Measurements from ENCODE around the gene RAB2B. TPM values are rescaled to one million over a fixed set of nuclear protein-coding genes. Genes with fewer than 3 reads are reported as not detected.

RAB2B gene
- total and polyA plus RNA-seq, 4 donors, result 14.8 to 42.7 (median 20.4) TPM

- ATAC-seq (ENCODE audit: insufficient read depth, low FRiP score), result no peak
- Histone ChIP-seq H3K4me1 (ENCODE audit: control insufficient read depth in 5 of 5, insufficient read depth in 5 of 5, low read length in 5 of 5) (no peaks in the 10 kb centered on the region), H3K27ac (ENCODE audit: low read depth in 1 of 2, low read length in 1 of 2) (no peak overlapping the region), H3K9me3 (ENCODE audit: control insufficient read depth in 4 of 4, insufficient read depth in 3 of 4, low read length in 3 of 4) (no peaks in the 10 kb centered on the region), H3K4me3 (no peak overlapping the region), H3K27me3 (ENCODE audit: control insufficient read depth in 3 of 3, insufficient read depth in 3 of 3, low read length in 2 of 3) (no peaks in the 10 kb centered on the region), H3K9ac (ENCODE audit: insufficient read depth in 1 of 2, low read length in 2 of 2) (no peak overlapping the region), H3K36me3 (ENCODE audit: control insufficient read depth in 4 of 4, insufficient read depth in 4 of 4, low read length in 4 of 4) (peaks cover 6 to 30% (median 18%) of the 10 kb centered on the region in 4 donors)
- TF ChIP-seq CTCF (IDR thresholded peaks at IDR 0.05; ENCODE audit: control extremely low read depth, extremely low read depth), result no peak
- WGBS, 2 donors, result 72 to 90% methylated on average over 1 of the region's 1 CpG
- no peak for DNase-seq
Measured at GRCh38 chr14:21486640-21487087, 9.9 kb upstream of the RAB2B start.

GRCh38 chr14:21476523-21476924, 235 bp downstream of the RAB2B start:
- H3K9me3 ChIP-seq (ENCODE audit: control insufficient read depth in 4 of 4, insufficient read depth in 3 of 4, low read length in 3 of 4), result no peaks in the 10 kb centered on the region
- DNase-seq (no peak), ATAC-seq (ENCODE audit: insufficient read depth, low FRiP score) (peak; percentile 82)
- H3K36me3 ChIP-seq (ENCODE audit: control insufficient read depth in 4 of 4, insufficient read depth in 4 of 4, low read length in 4 of 4), result peaks cover 0 to 10% (median 4%) of the 10 kb centered on the region in 4 donors
- H3K9ac ChIP-seq (ENCODE audit: insufficient read depth in 1 of 2, low read length in 2 of 2), result peak overlapping the region; percentile 34 to 96
- no peak for TF ChIP-seq CTCF (IDR thresholded peaks at IDR 0.05; ENCODE audit: control extremely low read depth, extremely low read depth)
- peak overlapping the region; percentile 73 for H3K4me3 ChIP-seq
- peaks cover 0 to 13% (median 10%) of the 10 kb centered on the region in 5 donors for H3K4me1 ChIP-seq (ENCODE audit: control insufficient read depth in 5 of 5, insufficient read depth in 5 of 5, low read length in 5 of 5)
- 1 to 2% methylated on average over 25 to 27 of the region's 27 CpGs for WGBS, 2 donors
- peak overlapping the region; percentile 79 to 90 for H3K27ac ChIP-seq (ENCODE audit: low read depth in 1 of 2, low read length in 1 of 2)
- H3K27me3 ChIP-seq (ENCODE audit: control insufficient read depth in 3 of 3, insufficient read depth in 3 of 3, low read length in 2 of 3), result no peaks in the 10 kb centered on the region

GRCh38 chr14:21475767-21476522, 814 bp downstream of the RAB2B start:
- DNase-seq, result no peak
- H3K27ac ChIP-seq (ENCODE audit: low read depth in 1 of 2, low read length in 1 of 2), result peak overlapping the region; percentile 51 to 79

More at GRCh38 chr14:21475767-21476522, 814 bp downstream of the RAB2B start:
- Histone ChIP-seq H3K4me3 (peak overlapping the region; percentile 73), H3K36me3 (ENCODE audit: control insufficient read depth in 4 of 4, insufficient read depth in 4 of 4, low read length in 4 of 4) (peaks cover 0 to 10% (median 3%) of the 10 kb centered on the region in 4 donors), H3K4me1 (ENCODE audit: control insufficient read depth in 5 of 5, insufficient read depth in 5 of 5, low read length in 5 of 5) (peaks cover 0 to 13% (median 10%) of the 10 kb centered on the region in 5 donors), H3K27me3 (ENCODE audit: control insufficient read depth in 3 of 3, insufficient read depth in 3 of 3, low read length in 2 of 3) (no peaks in the 10 kb centered on the region), H3K9me3 (ENCODE audit: control insufficient read depth in 4 of 4, insufficient read depth in 3 of 4, low read length in 3 of 4) (no peaks in the 10 kb centered on the region), H3K9ac (ENCODE audit: insufficient read depth in 1 of 2, low read length in 2 of 2) (peak overlapping the region; percentile 34 to 96)
- TF ChIP-seq CTCF (IDR thresholded peaks at IDR 0.05; ENCODE audit: control extremely low read depth, extremely low read depth), result no peak
- WGBS, 2 donors, result 35 to 42% methylated on average over 10 of the region's 10 CpGs
- no peak for ATAC-seq (ENCODE audit: insufficient read depth, low FRiP score)

Measured in lung (tissue), 12 donors.